ENCODE results near the gene RYR1.
"Not testable (repeated sequence)": the region's sequence is repeated elsewhere in the genome, so short reads cannot be mapped to it uniquely, and the experiment has no call there.

Gene RYR1

DNA sequence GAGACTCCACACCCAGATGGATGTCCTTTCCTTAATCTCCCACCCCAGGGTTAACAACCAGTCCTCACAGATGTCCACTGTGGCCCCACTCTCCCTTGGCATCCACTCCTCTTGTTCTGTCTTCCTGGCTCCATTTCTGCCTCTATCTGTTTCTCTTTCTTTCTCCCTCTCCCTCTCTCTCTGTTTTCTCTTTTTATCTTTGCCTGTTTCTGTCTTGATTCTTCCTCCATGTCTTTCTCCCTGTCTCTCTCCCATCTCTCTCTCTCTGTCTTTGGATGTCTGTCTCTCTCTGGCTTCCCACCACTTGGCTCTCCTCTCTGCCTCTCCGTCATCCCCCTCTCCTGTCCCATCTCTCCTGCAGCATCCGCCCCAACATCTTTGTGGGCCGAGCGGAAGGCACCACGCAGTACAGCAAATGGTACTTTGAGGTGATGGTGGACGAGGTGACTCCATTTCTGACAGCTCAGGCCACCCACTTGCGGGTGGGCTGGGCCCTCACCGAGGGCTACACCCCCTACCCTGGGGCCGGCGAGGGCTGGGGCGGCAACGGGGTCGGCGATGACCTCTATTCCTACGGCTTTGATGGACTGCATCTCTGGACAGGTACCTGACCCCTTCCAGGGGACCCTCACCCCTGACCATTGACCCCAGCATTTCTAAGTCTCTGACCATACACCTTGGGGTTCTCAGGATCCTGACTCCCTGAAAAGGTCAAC lies 24.4 kb downstream of the RYR1 start:
- DNase-seq (ENCODE audit: low read depth), result no peak

DNA sequence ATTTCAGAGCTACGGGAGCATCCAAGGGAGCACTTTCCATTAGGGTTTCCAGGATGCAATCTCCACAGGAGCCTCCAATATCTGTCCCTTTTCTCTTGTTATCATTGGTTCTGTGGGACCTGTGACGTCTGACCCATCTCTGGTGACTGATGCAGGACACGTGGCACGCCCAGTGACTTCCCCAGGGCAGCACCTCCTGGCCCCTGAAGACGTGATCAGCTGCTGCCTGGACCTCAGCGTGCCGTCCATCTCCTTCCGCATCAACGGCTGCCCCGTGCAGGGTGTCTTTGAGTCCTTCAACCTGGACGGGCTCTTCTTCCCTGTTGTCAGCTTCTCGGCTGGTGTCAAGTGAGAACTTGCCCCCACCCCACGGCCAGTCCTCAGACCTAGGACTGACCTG lies 25.5 kb downstream of the RYR1 start:
- no peak for DNase-seq (ENCODE audit: low read depth)

DNA sequence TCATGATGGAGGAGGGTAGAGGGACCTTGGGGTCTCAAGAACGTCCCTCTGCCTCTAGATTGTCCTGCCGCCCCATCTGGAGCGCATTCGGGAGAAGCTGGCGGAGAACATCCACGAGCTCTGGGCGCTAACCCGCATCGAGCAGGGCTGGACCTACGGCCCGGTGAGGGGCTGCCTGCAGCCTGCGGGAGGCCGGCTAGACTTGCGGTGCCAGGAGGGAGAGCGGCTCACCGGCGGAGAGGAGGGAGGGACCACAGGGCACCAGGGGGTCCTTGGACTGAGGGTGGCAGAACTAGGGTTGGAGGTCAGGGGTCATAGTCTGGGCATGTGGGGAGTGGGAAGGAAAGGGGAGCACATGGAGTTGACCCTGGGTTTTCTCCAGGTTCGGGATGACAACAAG lies 29.9 kb downstream of the RYR1 start:
- no peak for DNase-seq (ENCODE audit: low read depth)

DNA sequence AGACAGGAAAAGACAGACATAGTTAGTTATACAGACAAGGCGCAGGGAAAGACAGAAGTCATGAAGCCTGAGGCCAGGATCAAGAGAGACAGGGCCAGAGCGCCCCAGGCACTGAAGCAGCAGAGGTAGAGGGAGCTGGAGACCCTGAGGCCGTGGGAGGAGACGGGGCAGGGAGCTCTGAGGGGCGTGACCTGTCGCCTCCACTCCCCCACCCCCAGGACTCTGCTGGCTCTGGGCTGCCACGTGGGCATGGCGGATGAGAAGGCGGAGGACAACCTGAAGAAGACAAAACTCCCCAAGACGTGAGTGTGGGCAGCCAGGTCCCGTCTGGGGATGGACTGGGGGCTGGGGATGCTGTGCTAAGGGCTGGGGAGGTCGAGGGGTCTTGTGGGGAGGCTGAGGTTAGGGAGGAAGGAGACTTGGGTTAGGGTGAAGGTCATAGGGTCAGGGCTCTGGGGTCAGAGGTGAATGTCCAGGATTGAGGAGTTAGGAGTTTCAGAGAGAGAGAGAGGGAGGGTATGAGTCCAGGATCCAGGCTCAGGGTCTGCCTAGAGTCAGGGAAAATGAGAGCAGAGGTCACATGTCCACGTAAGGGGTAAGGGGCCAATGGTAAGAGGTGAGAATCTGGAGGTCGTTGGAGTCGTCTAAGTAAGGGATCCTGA lies 31.1 kb downstream of the RYR1 start:
- no peak for DNase-seq (ENCODE audit: low read depth)

- no peak for DNase-seq (ENCODE audit: low read depth)
These were observed 32.6 kb downstream of the RYR1 start for GRCh38 chr19:38466050-38466449.

DNA sequence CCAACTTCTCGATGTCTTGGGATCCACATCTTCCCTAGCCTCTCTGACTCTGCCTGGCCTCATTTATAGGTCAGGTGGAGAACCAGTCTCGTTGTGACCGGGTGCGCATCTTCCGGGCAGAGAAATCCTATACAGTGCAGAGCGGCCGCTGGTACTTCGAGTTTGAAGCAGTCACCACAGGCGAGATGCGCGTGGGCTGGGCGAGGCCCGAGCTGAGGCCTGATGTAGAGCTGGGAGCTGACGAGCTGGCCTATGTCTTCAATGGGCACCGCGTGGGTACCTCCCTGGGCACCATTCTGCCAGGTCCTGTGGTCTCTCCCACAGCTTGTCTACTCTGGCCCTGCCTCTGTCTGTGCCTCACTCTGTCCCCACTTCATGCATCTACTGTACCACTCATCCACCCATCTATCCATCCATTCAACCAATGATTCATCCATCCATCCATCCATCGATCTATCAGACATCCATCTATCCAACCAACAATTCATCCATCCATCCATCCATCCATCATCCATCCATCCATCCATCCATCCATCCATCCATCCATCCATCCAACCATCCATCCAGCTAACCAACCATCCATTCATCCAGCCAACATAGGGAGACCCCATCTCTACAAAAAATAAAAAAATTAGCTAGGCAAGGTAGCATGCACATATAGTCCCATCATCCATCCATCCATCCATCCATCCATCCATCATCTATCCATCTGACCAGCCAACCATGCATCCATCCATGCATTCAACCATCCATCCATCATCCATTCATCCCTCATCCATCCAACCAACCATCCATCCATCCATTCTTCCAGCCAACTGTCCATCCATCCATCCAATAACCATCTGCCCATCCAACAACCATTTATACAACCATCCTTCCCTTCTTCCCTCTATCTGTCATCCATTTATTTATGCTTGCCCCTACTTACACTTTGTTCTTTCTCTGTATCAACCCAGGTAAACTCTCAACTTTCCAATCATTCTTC lies 34.3 kb downstream of the RYR1 start:
- DNase-seq (ENCODE audit: low read depth), result no peak

DNA sequence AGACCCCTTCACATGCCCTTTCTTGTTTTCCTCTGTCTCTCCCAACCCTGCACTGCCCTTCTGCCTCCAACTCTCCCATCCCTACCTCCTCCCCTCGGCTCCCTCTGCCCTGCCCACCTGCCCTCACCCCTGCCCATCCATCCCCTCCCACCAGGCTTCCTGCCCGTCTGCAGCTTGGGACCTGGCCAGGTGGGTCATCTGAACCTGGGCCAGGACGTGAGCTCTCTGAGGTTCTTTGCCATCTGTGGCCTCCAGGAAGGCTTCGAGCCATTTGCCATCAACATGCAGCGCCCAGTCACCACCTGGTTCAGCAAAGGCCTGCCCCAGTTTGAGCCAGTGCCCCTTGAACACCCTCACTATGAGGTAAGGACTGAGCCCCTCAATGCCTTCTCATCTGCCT lies 35.7 kb downstream of the RYR1 start:
- no peak for DNase-seq (ENCODE audit: low read depth)

- no peak for DNase-seq (ENCODE audit: low read depth)
These were observed 37.4 kb downstream of the RYR1 start for GRCh38 chr19:38470788-38471480.

DNA sequence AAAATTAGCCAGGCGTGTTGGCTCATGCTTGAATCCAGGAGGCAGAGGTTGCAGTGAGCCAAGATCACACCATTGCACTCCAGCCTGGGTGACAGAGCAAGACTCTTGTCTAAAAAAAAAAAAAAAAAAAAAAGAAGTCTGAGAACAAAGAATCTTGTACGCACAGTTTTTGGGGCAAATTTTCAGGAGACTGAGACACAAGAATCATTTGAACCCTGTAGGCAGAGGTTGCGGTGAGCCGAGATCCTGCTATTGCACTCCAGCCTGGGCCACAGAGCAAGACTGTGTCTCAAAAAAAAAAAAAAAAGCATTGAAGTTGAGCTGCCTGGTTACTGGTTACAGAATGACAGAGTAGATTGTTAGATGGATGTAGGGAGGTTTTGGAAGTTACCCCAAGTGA lies 39.2 kb downstream of the RYR1 start:
- DNase-seq (ENCODE audit: low read depth), result not testable (repeated sequence)

- DNase-seq (ENCODE audit: low read depth), result no peak
These were observed 39.7 kb downstream of the RYR1 start for GRCh38 chr19:38473201-38473600.

- no peak for DNase-seq (ENCODE audit: low read depth)
These were observed 41.7 kb downstream of the RYR1 start for GRCh38 chr19:38475176-38475575.

DNA sequence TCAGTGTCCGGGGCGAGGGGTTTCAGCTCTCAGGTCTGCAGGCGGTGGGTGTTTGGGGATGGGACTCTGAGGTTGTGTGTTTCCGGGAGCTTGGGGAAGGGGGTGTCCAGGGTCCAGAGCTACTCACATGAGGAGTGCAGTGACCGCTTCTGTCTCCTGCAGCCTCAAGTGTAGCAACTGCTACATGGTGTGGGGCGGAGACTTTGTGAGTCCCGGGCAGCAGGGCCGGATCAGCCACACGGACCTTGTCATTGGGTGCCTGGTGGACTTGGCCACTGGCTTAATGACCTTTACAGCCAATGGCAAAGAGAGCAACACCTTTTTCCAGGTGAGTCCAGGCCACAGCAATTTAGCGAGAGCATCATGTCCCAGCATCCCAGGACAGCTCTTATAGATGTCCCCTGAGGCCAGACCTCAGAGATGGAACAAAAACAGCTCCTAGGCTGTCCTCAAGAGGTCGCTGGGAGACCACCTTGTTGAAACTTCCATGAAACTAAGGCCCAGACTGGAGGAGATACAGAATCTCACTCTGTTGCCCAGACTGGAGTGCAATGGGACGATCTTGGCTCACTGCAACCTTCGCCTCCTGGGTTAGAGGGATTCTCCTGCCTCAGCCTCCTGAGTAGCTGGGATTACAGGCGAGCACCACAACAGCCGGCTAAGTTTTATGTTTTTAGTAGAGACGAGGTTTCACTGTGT lies 44.9 kb downstream of the RYR1 start:
- DNase-seq (ENCODE audit: low read depth), result no peak

GRCh38 chr19:38482496-38482895 lies 49.0 kb downstream of the RYR1 start:
- no peak for DNase-seq (ENCODE audit: low read depth)

DNA sequence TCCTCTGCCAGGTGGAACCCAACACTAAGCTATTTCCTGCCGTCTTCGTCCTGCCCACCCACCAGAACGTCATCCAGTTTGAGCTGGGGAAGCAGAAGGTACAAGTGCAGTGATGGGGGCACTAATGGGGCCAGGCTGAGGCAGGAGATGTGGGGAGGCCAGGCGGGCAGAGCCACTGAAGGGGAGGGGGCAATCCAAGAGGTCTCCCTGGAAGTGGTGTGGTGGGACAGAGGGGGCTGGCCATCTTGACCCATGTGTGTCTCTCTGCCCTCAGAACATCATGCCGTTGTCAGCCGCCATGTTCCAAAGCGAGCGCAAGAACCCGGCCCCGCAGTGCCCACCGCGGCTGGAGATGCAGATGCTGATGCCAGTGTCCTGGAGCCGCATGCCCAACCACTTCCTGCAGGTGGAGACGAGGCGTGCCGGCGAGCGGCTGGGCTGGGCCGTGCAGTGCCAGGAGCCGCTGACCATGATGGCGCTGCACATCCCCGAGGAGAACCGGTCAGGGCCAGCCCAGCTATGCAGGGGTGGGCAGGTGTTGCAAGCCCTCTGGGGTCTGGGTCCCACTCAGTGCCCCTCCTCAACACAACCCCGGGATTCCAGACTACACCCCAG lies 49.6 kb downstream of the RYR1 start:
- DNase-seq (ENCODE audit: low read depth), result no peak

- no peak for DNase-seq (ENCODE audit: low read depth)
These were observed 51.3 kb downstream of the RYR1 start for GRCh38 chr19:38484747-38485146.

GRCh38 chr19:38485541-38486285 lies 52.2 kb downstream of the RYR1 start:
- DNase-seq (ENCODE audit: low read depth), result no peak

DNA sequence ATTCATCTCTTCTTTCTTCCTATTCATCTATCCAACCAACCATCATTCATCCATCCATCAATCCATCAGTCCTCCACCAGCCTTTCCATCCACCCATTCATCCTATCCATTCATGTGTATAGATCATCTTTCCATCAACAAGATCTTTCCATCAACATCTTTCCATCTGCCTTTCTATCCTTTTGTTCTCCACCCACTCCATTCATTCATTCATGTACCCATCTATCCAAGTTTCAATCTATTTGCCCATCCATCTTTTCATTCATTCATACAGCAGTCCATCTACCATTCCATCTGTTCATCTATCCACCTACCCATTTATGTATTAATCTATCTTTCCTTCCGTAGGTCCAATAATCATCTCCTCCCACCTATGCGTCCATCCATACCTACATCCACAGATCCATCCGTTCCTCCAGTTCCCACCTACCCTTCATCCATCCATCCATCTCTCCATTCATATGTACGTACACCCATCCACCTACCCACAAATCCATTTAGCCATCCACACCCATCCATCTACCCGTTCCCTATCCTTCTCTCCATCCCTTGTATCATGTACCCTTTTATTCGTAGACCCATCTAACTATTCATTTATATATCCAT lies 53.3 kb downstream of the RYR1 start:
- DNase-seq (ENCODE audit: low read depth), result no peak

DNA sequence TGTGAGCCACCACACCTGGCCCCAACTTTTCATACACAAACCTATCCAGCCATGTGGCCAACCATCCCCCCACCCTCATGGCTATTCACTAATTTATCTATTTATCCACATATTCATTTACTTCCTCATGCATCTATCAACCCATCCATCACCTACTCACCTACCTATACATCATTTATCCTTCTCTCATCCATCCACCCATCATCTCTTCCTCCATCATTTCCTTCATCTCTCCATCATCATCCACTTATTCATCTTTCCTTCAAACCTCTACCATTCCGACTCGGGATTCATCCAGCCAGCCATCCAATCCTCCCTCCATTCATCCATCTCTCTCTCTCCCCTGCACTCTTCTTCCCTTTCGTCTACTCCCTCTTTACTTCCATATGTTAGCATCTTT lies 54.6 kb downstream of the RYR1 start:
- DNase-seq (ENCODE audit: low read depth), result no peak

DNA sequence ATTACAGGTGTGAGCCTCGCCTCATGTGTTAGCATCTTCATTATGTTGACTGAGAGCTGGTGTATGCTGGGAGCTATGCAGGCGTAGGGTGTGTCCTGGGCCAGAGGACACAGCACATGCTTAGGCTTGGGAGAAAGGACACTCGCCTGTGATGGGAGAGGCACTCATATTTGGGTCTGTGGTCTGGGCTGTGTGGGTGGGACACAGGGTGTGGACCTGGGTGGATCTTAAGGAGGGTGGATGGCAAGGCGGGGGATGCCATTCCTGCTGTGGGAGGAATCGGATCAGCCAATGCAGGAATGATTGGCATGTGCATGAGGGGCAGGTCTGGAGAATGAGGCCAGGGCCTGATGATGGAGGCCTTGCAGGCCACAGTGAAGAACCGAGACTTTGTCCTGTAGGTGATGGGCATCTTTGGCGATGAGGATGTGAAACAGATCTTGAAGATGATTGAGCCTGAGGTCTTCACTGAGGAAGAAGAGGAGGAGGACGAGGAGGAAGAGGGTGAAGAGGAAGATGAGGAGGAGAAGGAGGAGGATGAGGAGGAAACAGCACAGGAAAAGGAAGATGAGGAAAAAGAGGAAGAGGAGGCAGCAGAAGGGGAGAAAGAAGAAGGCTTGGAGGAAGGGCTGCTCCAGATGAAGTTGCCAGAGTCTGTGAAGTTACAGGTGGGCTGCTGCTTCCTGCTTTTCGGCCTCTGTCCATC lies 55.4 kb downstream of the RYR1 start:
- no peak for DNase-seq (ENCODE audit: low read depth)
